Measurements from ENCODE around the gene SLAMF1.

GRCh38 chr1:160666079-160666442 lies 19.2 kb upstream of the SLAMF1 start:
- TF ChIP-seq, protein P1, sequence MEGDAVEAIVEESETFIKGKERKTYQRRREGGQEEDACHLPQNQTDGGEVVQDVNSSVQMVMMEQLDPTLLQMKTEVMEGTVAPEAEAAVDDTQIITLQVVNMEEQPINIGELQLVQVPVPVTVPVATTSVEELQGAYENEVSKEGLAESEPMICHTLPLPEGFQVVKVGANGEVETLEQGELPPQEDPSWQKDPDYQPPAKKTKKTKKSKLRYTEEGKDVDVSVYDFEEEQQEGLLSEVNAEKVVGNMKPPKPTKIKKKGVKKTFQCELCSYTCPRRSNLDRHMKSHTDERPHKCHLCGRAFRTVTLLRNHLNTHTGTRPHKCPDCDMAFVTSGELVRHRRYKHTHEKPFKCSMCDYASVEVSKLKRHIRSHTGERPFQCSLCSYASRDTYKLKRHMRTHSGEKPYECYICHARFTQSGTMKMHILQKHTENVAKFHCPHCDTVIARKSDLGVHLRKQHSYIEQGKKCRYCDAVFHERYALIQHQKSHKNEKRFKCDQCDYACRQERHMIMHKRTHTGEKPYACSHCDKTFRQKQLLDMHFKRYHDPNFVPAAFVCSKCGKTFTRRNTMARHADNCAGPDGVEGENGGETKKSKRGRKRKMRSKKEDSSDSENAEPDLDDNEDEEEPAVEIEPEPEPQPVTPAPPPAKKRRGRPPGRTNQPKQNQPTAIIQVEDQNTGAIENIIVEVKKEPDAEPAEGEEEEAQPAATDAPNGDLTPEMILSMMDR (IDR thresholded peaks at IDR 0.05), result no peak
- TF ChIP-seq POLR2A (IDR thresholded peaks at IDR 0.05), result no peak

Measured in body of pancreas (tissue), 4 donors.